ENCODE results near the gene ZMYND8. TPM values are rescaled to one million over a fixed set of nuclear protein-coding genes. Genes with fewer than 3 reads are reported as not detected.

The ZMYND8 gene
- total RNA-seq, 1 experiment from 2014 or later, result 11.6 TPM

DNA sequence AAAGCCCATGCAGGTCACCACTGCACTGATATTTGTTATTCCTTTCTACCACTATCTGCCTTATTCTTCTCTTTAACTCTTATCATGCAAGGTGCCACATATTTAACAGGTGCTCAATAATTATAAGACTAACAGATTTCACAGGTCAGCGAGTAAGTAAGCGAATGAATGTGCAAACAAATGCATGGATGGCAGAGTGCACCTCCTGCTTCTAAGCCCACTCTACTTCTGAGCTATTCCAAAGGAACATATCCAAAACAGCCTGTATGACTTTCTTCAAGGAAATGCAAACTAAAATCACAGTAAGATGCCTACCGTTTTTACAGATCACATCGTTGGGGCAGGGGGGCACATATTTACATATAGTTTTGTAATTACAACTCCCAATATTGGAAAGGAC is 71.3 kb downstream of the ZMYND8 start:
- no peaks in the 10 kb centered on the region for H3F3A ChIP-seq (ENCODE audit: low read length, unreplicated experiment)
- CTCF ChIA-PET, result no interaction called here
- no peak for DNase-seq
- TF ChIP-seq EZH2phosphoT487 (IDR thresholded peaks at IDR 0.05; ENCODE audit: borderline replicate concordance, low read length) (no peak), EZH2 (IDR thresholded peaks at IDR 0.05; ENCODE audit: low read length, unreplicated experiment) (no peak)
- TF ChIP-seq, protein P1, sequence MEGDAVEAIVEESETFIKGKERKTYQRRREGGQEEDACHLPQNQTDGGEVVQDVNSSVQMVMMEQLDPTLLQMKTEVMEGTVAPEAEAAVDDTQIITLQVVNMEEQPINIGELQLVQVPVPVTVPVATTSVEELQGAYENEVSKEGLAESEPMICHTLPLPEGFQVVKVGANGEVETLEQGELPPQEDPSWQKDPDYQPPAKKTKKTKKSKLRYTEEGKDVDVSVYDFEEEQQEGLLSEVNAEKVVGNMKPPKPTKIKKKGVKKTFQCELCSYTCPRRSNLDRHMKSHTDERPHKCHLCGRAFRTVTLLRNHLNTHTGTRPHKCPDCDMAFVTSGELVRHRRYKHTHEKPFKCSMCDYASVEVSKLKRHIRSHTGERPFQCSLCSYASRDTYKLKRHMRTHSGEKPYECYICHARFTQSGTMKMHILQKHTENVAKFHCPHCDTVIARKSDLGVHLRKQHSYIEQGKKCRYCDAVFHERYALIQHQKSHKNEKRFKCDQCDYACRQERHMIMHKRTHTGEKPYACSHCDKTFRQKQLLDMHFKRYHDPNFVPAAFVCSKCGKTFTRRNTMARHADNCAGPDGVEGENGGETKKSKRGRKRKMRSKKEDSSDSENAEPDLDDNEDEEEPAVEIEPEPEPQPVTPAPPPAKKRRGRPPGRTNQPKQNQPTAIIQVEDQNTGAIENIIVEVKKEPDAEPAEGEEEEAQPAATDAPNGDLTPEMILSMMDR (conservative IDR thresholded peaks at IDR 0.05; ENCODE audit: low read depth, low read length), result no peak
- H3K9me2 ChIP-seq (replicated peaks; ENCODE audit: low read length), result no peaks in the 10 kb centered on the region
- no peaks in the 10 kb centered on the region for H3K9me3 ChIP-seq (ENCODE audit: low read length)
- H3K9ac ChIP-seq (ENCODE audit: low read length), result no peak overlapping the region
- no peak overlapping the region for H2AFZ ChIP-seq (ENCODE audit: low read length)
- H3K4me2 ChIP-seq (ENCODE audit: low read length), result no peak overlapping the region
- H3K36me3 ChIP-seq (ENCODE audit: low read depth, low read length), result peaks cover 19% of the 10 kb centered on the region
- no peak overlapping the region for H3K27ac ChIP-seq (ENCODE audit: low read length)
- POLR2A ChIA-PET (ENCODE audit: unreplicated experiment), result no interaction called here
- BruUV-seq (replicated peaks), result no TSS peak
- H3K4me3 ChIP-seq (ENCODE audit: low read length), result no peak overlapping the region
- H3K27me3 ChIP-seq (ENCODE audit: low read length), result no peaks in the 10 kb centered on the region
- no peaks in the 10 kb centered on the region for H3K79me2 ChIP-seq (ENCODE audit: low read length)
- intact Hi-C loops (cut with micrococcal nuclease), result no loop called here
- no peaks in the 10 kb centered on the region for H3K4me1 ChIP-seq (ENCODE audit: insufficient read depth, low read length)
- ATAC-seq, result no peak
- H4K20me1 ChIP-seq (ENCODE audit: low read length), result no peaks in the 10 kb centered on the region

DNA sequence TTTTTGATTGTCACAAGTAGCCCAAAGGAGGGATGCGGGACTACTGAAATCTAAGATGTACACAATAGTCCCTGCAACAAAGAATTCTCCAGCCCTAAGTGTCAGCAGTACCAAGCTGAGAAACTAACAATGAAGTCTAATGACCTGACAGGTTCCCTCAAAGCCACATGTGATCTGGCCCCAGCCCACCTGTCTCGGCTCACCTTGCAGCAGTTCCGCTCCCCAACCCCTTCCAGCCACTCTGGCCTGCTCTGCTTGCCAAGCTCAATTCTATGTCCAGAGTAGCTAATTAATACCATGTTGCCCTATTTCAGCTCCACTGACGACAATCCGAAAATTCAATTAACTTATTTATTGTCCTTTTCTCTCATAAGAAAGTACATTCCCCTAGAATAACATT is 72.1 kb downstream of the ZMYND8 start:
- DNase-seq (no peak), ATAC-seq (no peak)
- Histone ChIP-seq H3K9ac (ENCODE audit: low read length) (no peak overlapping the region), H3K36me3 (ENCODE audit: low read depth, low read length) (peaks cover 11% of the 10 kb centered on the region), H3K27me3 (ENCODE audit: low read length) (no peaks in the 10 kb centered on the region), H3K27ac (ENCODE audit: low read length) (no peak overlapping the region), H2AFZ (ENCODE audit: low read length) (no peak overlapping the region), H3K79me2 (ENCODE audit: low read length) (no peaks in the 10 kb centered on the region), H3K4me2 (ENCODE audit: low read length) (no peak overlapping the region), H3K4me1 (ENCODE audit: insufficient read depth, low read length) (no peaks in the 10 kb centered on the region), H3F3A (ENCODE audit: low read length, unreplicated experiment) (no peaks in the 10 kb centered on the region), H4K20me1 (ENCODE audit: low read length) (no peaks in the 10 kb centered on the region), H3K4me3 (ENCODE audit: low read length) (no peak overlapping the region), H3K9me2 (replicated peaks; ENCODE audit: low read length) (no peaks in the 10 kb centered on the region), H3K9me3 (ENCODE audit: low read length) (no peaks in the 10 kb centered on the region)
- CTCF ChIA-PET, result no interaction called here
- intact Hi-C loops (cut with micrococcal nuclease), result no loop called here
- no TSS peak for BruUV-seq (replicated peaks)
- POLR2A ChIA-PET (ENCODE audit: unreplicated experiment), result no interaction called here
- no peak for TF ChIP-seq EZH2phosphoT487 (IDR thresholded peaks at IDR 0.05; ENCODE audit: borderline replicate concordance, low read length)
- TF ChIP-seq, protein P1 (conservative IDR thresholded peaks at IDR 0.05; ENCODE audit: low read depth, low read length), result no peak
- no peak for TF ChIP-seq EZH2 (IDR thresholded peaks at IDR 0.05; ENCODE audit: low read length, unreplicated experiment)

DNA sequence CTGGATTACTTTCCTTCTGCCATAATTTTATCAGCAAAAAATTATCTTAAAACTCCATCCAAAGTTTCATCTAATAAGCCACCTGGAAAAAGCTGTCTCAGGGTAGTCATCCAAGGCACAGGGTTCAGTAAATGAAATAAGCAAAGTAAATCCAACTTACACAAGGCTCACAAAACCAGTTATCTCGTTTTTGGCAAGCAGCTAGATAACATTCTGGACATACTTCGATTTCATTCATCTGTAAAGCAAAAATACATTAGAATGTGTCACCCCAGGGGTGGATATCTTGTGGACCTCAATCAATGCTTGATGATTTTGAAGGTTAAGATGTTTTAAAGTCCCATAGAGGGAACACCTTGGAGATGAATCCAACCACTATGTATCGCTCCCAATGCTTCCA is 73.1 kb downstream of the ZMYND8 start:
- H4K20me1 ChIP-seq (ENCODE audit: low read length), result no peaks in the 10 kb centered on the region
- no peak overlapping the region for H3K4me3 ChIP-seq (ENCODE audit: low read length)
- peaks cover 8% of the 10 kb centered on the region for H3K36me3 ChIP-seq (ENCODE audit: low read depth, low read length)
- POLR2A ChIA-PET (ENCODE audit: unreplicated experiment), result no interaction called here
- BruUV-seq (replicated peaks), result no TSS peak
- H3K79me2 ChIP-seq (ENCODE audit: low read length), result no peaks in the 10 kb centered on the region
- H3K27me3 ChIP-seq (ENCODE audit: low read length), result no peaks in the 10 kb centered on the region
- intact Hi-C loops (cut with micrococcal nuclease), result no loop called here
- ATAC-seq, result no peak
- no peak overlapping the region for H2AFZ ChIP-seq (ENCODE audit: low read length)
- TF ChIP-seq EZH2phosphoT487 (IDR thresholded peaks at IDR 0.05; ENCODE audit: borderline replicate concordance, low read length) (no peak), EZH2 (IDR thresholded peaks at IDR 0.05; ENCODE audit: low read length, unreplicated experiment) (no peak)
- TF ChIP-seq, protein P1 (conservative IDR thresholded peaks at IDR 0.05; ENCODE audit: low read depth, low read length), result no peak
- H3K9ac ChIP-seq (ENCODE audit: low read length), result no peak overlapping the region
- H3K27ac ChIP-seq (ENCODE audit: low read length), result no peak overlapping the region
- peaks cover 6% of the 10 kb centered on the region; the same call in 1 of the 2 replicates for H3K4me1 ChIP-seq (ENCODE audit: insufficient read depth, low read length)
- no peaks in the 10 kb centered on the region for H3K9me3 ChIP-seq (ENCODE audit: low read length)
- CTCF ChIA-PET, result interaction anchor here (0.9 to 1.6 kb wide), 2 partner anchors 9 to 101 kb away, joined by 3 to 4 read pairs; no protein-coding TSS in a partner anchor
- no peak overlapping the region for H3K4me2 ChIP-seq (ENCODE audit: low read length)
- DNase-seq, result no peak
- H3K9me2 ChIP-seq (replicated peaks; ENCODE audit: low read length), result no peaks in the 10 kb centered on the region
- H3F3A ChIP-seq (ENCODE audit: low read length, unreplicated experiment), result no peaks in the 10 kb centered on the region
